Lower leg skin (tissue), 3 donors: ENCODE data around the gene C8G.

Source experiments
- CTCF ChIP-seq, 3 donors: fragments of 450-650 bp; IDR thresholded peaks; one replicate each; pipeline ENCODE4 v1.5.1; 2016; ENCODE audit warnings: antibody characterized with exemption in 3 of 3, mild to moderate bottlenecking in 3 of 3, moderate library complexity in 2 of 3
- POLR2A ChIP-seq, 2 donors: fragments of 450-650 bp; IDR thresholded peaks; one replicate each; pipeline ENCODE4 v1.6.1; 2016 to 2017; ENCODE audit warnings: antibody characterized with exemption in 2 of 2, mild to moderate bottlenecking in 1 of 2, moderate library complexity in 1 of 2

- TF ChIP-seq CTCF (IDR thresholded peaks at IDR 0.05), result no peak
- TF ChIP-seq POLR2A (IDR thresholded peaks at IDR 0.05), result no peak
Observed at GRCh38 chr9:136963341-136963740, 18.3 kb downstream of the C8G start.
